SK-N-SH treated with all-trans-retinoic acid at 6 μM for 48 hours (cell line): ENCODE results near the gene FAIM.

Source experiments
- ATAC-seq: fragments of 200-7000 bp; cut with Tn5 transposase; 3 replicates; pipeline ENCODE4 v1.9.1; 2020; ENCODE audit warnings: mild to moderate bottlenecking, moderate library complexity
- ARNTL ChIP-seq: fragments of 450-650 bp; formaldehyde crosslinking; IDR thresholded peaks from 2 replicates; pipeline ENCODE4 v1.5.0; 2020; ENCODE audit warnings: low read depth, mild to moderate bottlenecking, moderate library complexity, borderline replicate concordance
- BACH2 ChIP-seq: fragments of 250-450 bp; sonication (Bioruptor Pico); IDR thresholded peaks from 2 replicates; pipeline ENCODE4 v1.9.0; 2021; ENCODE audit warnings: mild to moderate bottlenecking, borderline replicate concordance
- CSDC2 ChIP-seq: fragments of 250-450 bp; sonication (Bioruptor Pico); IDR thresholded peaks from 2 replicates; pipeline ENCODE4 v1.5.0; 2020; ENCODE audit warnings: mild to moderate bottlenecking, moderate library complexity
- ESRRG ChIP-seq: fragments of 250-450 bp; sonication (Bioruptor Pico); IDR thresholded peaks from 2 replicates; pipeline ENCODE4 v1.6.1; 2021; ENCODE audit warnings: mild to moderate bottlenecking
- GLIS3 ChIP-seq: fragments of 250-450 bp; sonication (Bioruptor Pico); IDR thresholded peaks from 2 replicates; pipeline ENCODE4 v1.5.0; 2020; ENCODE audit warnings: mild to moderate bottlenecking, moderate library complexity
- ISL1 ChIP-seq: fragments of 250-450 bp; sonication (Bioruptor Pico); IDR thresholded peaks from 2 replicates; pipeline ENCODE4 v2.1.2; 2022; ENCODE audit warnings: mild to moderate bottlenecking, moderate library complexity
- OSR1 ChIP-seq: fragments of 250-450 bp; sonication (Bioruptor Pico); IDR thresholded peaks from 2 replicates; pipeline ENCODE4 v1.8.0; 2022; ENCODE audit warnings: moderate library complexity, mild to moderate bottlenecking, inconsistent platforms
- PPARA ChIP-seq: fragments of 250-450 bp; sonication (Bioruptor Pico); IDR thresholded peaks from 2 replicates; pipeline ENCODE4 v1.5.0; 2020; ENCODE audit warnings: mild to moderate bottlenecking, borderline replicate concordance
- RARB ChIP-seq: fragments of 250-450 bp; sonication (Bioruptor Pico); IDR thresholded peaks from 2 replicates; pipeline ENCODE4 v1.8.0; 2021; ENCODE audit warnings: mild to moderate bottlenecking, moderate library complexity
- SNAI2 ChIP-seq: fragments of 250-450 bp; sonication (Bioruptor Pico); IDR thresholded peaks from 2 replicates; pipeline ENCODE4 v1.5.0; 2020; ENCODE audit warnings: mild to moderate bottlenecking, moderate library complexity
- TCF4 ChIP-seq: fragments of 250-450 bp; sonication (Bioruptor Pico); IDR thresholded peaks from 2 replicates; pipeline ENCODE4 v1.8.0; 2021; ENCODE audit warnings: mild to moderate bottlenecking, moderate library complexity, borderline replicate concordance
- TOX ChIP-seq: fragments of 250-450 bp; sonication (Bioruptor Pico); IDR thresholded peaks from 2 replicates; pipeline ENCODE4 v1.8.0; 2021; ENCODE audit warnings: mild to moderate bottlenecking, moderate library complexity, borderline replicate concordance
- ZC3H10 ChIP-seq: fragments of 250-450 bp; sonication (Bioruptor Pico); IDR thresholded peaks from 2 replicates; pipeline ENCODE4 v1.5.1; 2021; ENCODE audit warnings: mild to moderate bottlenecking, moderate library complexity
- ZFP3 ChIP-seq: fragments of 250-450 bp; sonication (Bioruptor Pico); IDR thresholded peaks from 2 replicates; pipeline ENCODE4 v1.5.0; 2020; ENCODE audit warnings: mild to moderate bottlenecking, moderate library complexity
- ZFP30 ChIP-seq: fragments of 450-650 bp; formaldehyde crosslinking; IDR thresholded peaks from 2 replicates; pipeline ENCODE4 v1.5.0; 2022; ENCODE audit warnings: mild to moderate bottlenecking, moderate library complexity
- ZNF565 ChIP-seq: fragments of 450-650 bp; formaldehyde crosslinking; conservative IDR thresholded peaks from 2 replicates; pipeline ENCODE4 v1.5.0; 2020; ENCODE audit warnings: low read depth, mild to moderate bottlenecking, moderate library complexity
- ZNF70 ChIP-seq: fragments of 450-650 bp; formaldehyde crosslinking; IDR thresholded peaks from 2 replicates; pipeline ENCODE4 v1.5.0; 2020; ENCODE audit warnings: mild to moderate bottlenecking, moderate library complexity
- ZNF8 ChIP-seq: fragments of 450-650 bp; formaldehyde crosslinking; IDR thresholded peaks from 2 replicates; pipeline ENCODE4 v1.5.0; 2020; ENCODE audit warnings: mild to moderate bottlenecking, moderate library complexity
- TF ChIP-seq, protein P1 (sequence below): fragments of 250-450 bp; sonication (Bioruptor Pico); IDR thresholded peaks from 2 replicates; pipeline ENCODE4 v1.8.0; 2021; ENCODE audit warnings: low read depth, mild to moderate bottlenecking, moderate library complexity, borderline replicate concordance
- TF ChIP-seq, protein P2 (sequence below): fragments of 250-450 bp; sonication (Bioruptor Pico); IDR thresholded peaks from 2 replicates; pipeline ENCODE4 v1.5.0; 2020; ENCODE audit warnings: mild to moderate bottlenecking, moderate library complexity
- TF ChIP-seq, protein P3 (sequence below): fragments of 250-450 bp; sonication (Bioruptor Pico); IDR thresholded peaks from 2 replicates; pipeline ENCODE4 v1.5.1; 2020; ENCODE audit warnings: low read depth, mild to moderate bottlenecking, moderate library complexity
- TF ChIP-seq, protein P4 (sequence below): fragments of 250-450 bp; sonication (Bioruptor Pico); IDR thresholded peaks from 2 replicates; pipeline ENCODE4 v1.8.0; 2020; ENCODE audit warnings: mild to moderate bottlenecking, moderate library complexity, borderline replicate concordance
- TF ChIP-seq, protein P5 (sequence below): fragments of 250-450 bp; sonication (Bioruptor Pico); IDR thresholded peaks from 2 replicates; pipeline ENCODE4 v1.5.1; 2021; ENCODE audit warnings: mild to moderate bottlenecking, moderate library complexity

FAIM gene

DNA sequence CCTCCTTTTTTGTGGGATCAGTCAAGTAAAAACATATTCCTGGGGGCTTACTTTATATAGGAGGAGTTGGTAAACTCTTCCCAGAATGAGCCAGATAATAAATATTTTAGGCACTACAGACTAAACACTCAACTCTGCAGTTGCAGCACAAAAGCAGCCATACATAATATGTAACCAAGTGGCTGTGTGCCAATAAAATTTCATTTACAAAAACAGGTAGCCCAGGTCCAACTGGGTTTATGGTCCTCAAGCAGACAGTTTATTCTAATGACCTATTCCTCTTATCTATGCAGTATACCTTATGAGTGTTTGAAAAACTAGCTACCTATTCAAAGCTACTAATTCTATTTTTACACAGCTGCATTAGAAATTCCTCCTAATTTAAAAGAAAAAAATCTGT lies 61.8 kb downstream of the FAIM start (continued):
- TF ChIP-seq ZFP30 (CRISPR knock-in tag) (no peak), ZNF8 (CRISPR knock-in tag) (no peak), TCF4 (no peak), TOX (CRISPR knock-in tag) (no peak)

DNA sequence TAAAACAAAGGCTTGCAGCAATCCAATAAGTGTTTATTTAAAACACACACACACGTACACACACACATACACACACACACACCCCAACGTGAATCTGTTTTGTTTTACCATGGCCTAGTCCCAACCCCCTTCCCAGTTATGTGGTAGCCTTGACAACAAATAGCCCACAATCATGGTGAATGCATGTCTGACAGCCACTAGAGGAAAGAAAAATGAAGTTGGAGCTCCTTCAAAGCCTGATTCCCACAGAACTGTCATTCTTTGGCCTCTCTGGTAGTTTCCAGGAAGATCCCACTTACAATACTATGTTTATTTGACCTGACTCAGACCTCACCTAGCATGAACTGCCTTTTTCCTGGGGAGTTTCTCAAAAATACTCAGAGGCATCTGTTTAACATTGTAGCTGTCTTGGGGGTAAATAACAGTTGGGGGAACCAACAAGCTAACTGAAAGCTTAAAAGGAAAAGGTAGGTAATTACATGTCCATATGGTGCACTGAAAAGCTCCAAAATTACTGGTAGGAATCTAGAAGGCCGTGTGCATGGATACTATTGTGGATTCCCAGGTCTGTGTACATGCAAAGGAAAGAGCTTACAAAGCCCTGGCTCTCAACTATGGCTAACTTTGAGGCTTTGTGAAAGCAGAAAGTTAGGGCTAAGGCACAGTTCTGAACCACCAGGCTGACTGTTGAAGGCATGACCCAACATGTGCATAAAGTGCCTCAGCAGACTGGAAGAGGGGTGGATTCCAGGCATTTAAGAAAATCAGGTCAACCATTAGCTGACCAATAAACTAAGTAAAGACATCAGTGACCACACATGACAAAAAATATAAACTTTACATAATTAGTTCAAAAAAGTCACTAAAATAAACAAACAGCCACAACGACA lies 65.3 kb downstream of the FAIM start:
- TF ChIP-seq ZC3H10 (CRISPR knock-in tag) (no peak), ARNTL (CRISPR knock-in tag) (no peak), TCF4 (no peak), ISL1 (CRISPR knock-in tag) (peak; percentile 76), GLIS3 (CRISPR knock-in tag) (no peak), PPARA (no peak), ZFP3 (CRISPR knock-in tag) (no peak)
- TF ChIP-seq, protein P1, sequence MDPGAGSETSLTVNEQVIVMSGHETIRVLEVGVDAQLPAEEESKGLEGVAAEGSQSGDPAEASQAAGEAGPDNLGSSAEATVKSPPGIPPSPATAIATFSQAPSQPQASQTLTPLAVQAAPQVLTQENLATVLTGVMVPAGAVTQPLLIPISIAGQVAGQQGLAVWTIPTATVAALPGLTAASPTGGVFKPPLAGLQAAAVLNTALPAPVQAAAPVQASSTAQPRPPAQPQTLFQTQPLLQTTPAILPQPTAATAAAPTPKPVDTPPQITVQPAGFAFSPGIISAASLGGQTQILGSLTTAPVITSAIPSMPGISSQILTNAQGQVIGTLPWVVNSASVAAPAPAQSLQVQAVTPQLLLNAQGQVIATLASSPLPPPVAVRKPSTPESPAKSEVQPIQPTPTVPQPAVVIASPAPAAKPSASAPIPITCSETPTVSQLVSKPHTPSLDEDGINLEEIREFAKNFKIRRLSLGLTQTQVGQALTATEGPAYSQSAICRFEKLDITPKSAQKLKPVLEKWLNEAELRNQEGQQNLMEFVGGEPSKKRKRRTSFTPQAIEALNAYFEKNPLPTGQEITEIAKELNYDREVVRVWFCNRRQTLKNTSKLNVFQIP, result no peak
- TF ChIP-seq, all 23 proteins: peak for 1
- ATAC-seq, result no peak

DNA sequence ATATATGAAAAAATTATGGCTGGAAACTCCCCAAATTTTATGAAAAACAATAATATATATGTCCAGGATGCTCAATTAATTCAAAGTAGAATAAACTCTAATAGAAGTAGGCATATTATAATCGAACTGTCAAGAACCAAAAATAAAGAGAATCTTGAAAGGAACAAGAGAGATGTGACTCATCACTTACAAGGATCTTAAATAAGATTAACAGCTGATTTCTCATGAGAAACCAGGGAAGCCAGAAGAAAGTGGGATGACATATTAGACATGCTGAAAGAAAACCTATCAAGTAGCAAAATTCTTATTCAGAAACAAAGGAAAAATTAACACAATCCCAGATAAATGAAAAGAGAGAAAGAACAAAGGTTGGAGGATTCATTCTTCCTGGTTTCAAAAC lies 66.8 kb downstream of the FAIM start:
- TF ChIP-seq BACH2 (CRISPR knock-in tag) (no peak), ZFP3 (CRISPR knock-in tag) (no peak), ZNF8 (CRISPR knock-in tag) (no peak), ARNTL (CRISPR knock-in tag) (no peak)
- ATAC-seq, result no peak

DNA sequence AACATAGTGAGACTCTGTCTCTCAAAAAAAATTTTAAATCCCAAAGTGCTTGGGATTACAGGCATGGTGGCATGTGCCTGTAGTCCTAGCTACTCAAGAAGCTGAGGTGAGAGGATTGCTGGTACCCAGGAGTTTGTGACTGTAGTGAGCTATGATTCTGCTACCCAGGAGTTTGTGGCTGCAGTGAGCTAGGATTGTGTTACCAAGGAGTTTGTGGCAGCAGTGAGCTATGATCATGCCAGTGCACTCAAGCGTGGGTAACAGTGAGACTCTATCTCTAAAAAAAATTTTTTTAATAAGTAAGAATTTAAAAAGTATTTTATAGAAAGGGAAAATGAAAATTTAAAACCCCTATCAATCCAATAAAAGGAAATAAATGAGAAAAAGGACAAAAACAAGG lies 69.5 kb downstream of the FAIM start:
- no peak for ATAC-seq
- TF ChIP-seq ESRRG (CRISPR knock-in tag) (no peak), ZNF8 (CRISPR knock-in tag) (no peak), SNAI2 (CRISPR knock-in tag) (no peak), TOX (CRISPR knock-in tag) (no peak), PPARA (no peak), RARB (CRISPR knock-in tag) (no peak), OSR1 (CRISPR knock-in tag) (no peak), ISL1 (CRISPR knock-in tag) (no peak), TCF4 (no peak), ZFP3 (CRISPR knock-in tag) (no peak), CSDC2 (CRISPR knock-in tag) (no peak), ZNF565 (CRISPR knock-in tag) (no peak), ZC3H10 (CRISPR knock-in tag) (no peak), ZNF70 (no peak), ARNTL (CRISPR knock-in tag) (no peak)
- TF ChIP-seq, protein P2, sequence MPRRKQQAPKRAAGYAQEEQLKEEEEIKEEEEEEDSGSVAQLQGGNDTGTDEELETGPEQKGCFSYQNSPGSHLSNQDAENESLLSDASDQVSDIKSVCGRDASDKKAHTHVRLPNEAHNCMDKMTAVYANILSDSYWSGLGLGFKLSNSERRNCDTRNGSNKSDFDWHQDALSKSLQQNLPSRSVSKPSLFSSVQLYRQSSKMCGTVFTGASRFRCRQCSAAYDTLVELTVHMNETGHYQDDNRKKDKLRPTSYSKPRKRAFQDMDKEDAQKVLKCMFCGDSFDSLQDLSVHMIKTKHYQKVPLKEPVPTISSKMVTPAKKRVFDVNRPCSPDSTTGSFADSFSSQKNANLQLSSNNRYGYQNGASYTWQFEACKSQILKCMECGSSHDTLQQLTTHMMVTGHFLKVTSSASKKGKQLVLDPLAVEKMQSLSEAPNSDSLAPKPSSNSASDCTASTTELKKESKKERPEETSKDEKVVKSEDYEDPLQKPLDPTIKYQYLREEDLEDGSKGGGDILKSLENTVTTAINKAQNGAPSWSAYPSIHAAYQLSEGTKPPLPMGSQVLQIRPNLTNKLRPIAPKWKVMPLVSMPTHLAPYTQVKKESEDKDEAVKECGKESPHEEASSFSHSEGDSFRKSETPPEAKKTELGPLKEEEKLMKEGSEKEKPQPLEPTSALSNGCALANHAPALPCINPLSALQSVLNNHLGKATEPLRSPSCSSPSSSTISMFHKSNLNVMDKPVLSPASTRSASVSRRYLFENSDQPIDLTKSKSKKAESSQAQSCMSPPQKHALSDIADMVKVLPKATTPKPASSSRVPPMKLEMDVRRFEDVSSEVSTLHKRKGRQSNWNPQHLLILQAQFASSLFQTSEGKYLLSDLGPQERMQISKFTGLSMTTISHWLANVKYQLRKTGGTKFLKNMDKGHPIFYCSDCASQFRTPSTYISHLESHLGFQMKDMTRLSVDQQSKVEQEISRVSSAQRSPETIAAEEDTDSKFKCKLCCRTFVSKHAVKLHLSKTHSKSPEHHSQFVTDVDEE, result no peak
- TF ChIP-seq, protein P3, sequence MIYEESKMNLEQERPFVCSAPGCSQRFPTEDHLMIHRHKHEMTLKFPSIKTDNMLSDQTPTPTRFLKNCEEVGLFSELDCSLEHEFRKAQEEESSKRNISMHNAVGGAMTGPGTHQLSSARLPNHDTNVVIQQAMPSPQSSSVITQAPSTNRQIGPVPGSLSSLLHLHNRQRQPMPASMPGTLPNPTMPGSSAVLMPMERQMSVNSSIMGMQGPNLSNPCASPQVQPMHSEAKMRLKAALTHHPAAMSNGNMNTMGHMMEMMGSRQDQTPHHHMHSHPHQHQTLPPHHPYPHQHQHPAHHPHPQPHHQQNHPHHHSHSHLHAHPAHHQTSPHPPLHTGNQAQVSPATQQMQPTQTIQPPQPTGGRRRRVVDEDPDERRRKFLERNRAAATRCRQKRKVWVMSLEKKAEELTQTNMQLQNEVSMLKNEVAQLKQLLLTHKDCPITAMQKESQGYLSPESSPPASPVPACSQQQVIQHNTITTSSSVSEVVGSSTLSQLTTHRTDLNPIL (CRISPR knock-in tag), result no peak
- TF ChIP-seq, protein P4, sequence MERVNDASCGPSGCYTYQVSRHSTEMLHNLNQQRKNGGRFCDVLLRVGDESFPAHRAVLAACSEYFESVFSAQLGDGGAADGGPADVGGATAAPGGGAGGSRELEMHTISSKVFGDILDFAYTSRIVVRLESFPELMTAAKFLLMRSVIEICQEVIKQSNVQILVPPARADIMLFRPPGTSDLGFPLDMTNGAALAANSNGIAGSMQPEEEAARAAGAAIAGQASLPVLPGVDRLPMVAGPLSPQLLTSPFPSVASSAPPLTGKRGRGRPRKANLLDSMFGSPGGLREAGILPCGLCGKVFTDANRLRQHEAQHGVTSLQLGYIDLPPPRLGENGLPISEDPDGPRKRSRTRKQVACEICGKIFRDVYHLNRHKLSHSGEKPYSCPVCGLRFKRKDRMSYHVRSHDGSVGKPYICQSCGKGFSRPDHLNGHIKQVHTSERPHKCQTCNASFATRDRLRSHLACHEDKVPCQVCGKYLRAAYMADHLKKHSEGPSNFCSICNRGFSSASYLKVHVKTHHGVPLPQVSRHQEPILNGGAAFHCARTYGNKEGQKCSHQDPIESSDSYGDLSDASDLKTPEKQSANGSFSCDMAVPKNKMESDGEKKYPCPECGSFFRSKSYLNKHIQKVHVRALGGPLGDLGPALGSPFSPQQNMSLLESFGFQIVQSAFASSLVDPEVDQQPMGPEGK, result no peak
- TF ChIP-seq, protein P1, result no peak
- TF ChIP-seq, protein P5, sequence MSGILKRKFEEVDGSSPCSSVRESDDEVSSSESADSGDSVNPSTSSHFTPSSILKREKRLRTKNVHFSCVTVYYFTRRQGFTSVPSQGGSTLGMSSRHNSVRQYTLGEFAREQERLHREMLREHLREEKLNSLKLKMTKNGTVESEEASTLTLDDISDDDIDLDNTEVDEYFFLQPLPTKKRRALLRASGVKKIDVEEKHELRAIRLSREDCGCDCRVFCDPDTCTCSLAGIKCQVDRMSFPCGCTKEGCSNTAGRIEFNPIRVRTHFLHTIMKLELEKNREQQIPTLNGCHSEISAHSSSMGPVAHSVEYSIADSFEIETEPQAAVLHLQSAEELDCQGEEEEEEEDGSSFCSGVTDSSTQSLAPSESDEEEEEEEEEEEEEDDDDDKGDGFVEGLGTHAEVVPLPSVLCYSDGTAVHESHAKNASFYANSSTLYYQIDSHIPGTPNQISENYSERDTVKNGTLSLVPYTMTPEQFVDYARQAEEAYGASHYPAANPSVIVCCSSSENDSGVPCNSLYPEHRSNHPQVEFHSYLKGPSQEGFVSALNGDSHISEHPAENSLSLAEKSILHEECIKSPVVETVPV (CRISPR knock-in tag), result no peak
